HCT116 (cell line): Measurements from ENCODE around the gene GADD45A. TPM values are rescaled to one million over a fixed set of nuclear protein-coding genes. Genes with fewer than 3 reads are reported as not detected.

Source experiments
- ATAC-seq: fragments of 200-7000 bp; cut with Tn5 transposase; 2 replicates; pipeline ENCODE4 v1.9.1; 2020; ENCODE audit warnings: mild to moderate bottlenecking, moderate library complexity
- BruUV-seq: library from RNA; stranded (reverse); fragments of 400-500 nt; replicated peaks from 2 replicates; lab custom pipeline; 2021; lab: Mats Ljungman, UMichigan
- CTCF ChIA-PET: fragments of 300-600 bp; sonication (Branson Sonifier 250); formaldehyde crosslinking; loops from one replicate; lab custom pipeline; 2021; ENCODE audit warnings: antibody characterized with exemption; lab: Charles Lee
- POLR2A ChIA-PET: fragments of 300-600, 350-600 bp; sonication (Branson Sonifier 250); formaldehyde crosslinking; loops from one replicate; lab custom pipeline; 2021; ENCODE audit warnings: antibody characterized with exemption; lab: Charles Lee
- RAD21 ChIA-PET, 2 experiments: fragments of 300-600 bp; sonication (Branson Sonifier 250); formaldehyde crosslinking; loops; one replicate each; lab custom pipeline; 2023; ENCODE audit warnings: low total read pairs in 2 of 2; ENCODE audit not compliant: uncharacterized antibody in 2 of 2, unreplicated experiment in 2 of 2, low non-redundant PET in 1 of 2; lab: Charles Lee
- DNase-seq: peaks from one replicate; pipeline ENCODE4 v3.0.0-alpha.2; 2010; ENCODE audit warnings: low read depth, low spot score
- H2AFZ ChIP-seq: fragments of 200-600 bp; shearing (Covaris generic), sonication (generic); 2 replicates; pipeline ENCODE4 v1.6.1; 2017; ENCODE audit warnings: low read depth, mixed run types, mixed read lengths, antibody characterized with exemption, low read length; ENCODE audit not compliant: poor library complexity, severe bottlenecking
- H3K27ac ChIP-seq: 2 replicates; pipeline ENCODE4 v1.5.1; 2012; ENCODE audit warnings: low read depth, low read length
- H3K27me3 ChIP-seq: fragments of 200-600 bp; sonication (generic); 2 replicates; pipeline ENCODE4 v1.6.1; 2016; ENCODE audit warnings: mixed run types, low read length, mixed read lengths; ENCODE audit not compliant: insufficient read depth
- H3K36me3 ChIP-seq, 2 experiments: fragments of 200-500 bp in 1 of 2; fragments of 200-600 bp in 1 of 2; sonication (Bioruptor generic) in 1 of 2; sonication (generic) in 1 of 2; 2 replicates each; pipeline versions ENCODE4 v1.5.1 to v1.6.1; 2014 to 2016; ENCODE audit warnings: low read length in 2 of 2, inconsistent platforms in 1 of 2, mixed read lengths in 1 of 2, mixed run types in 1 of 2; ENCODE audit not compliant: insufficient read depth in 2 of 2, control insufficient read depth in 1 of 2
- H3K4me1 ChIP-seq, 2 experiments: fragments of 200-600 bp in 1 of 2; sonication (generic) in 1 of 2; 2 replicates each; pipeline versions ENCODE4 v1.5.1 to v1.6.1; 2012 to 2017; ENCODE audit warnings: low read length in 2 of 2, inconsistent platforms in 1 of 2, mild to moderate bottlenecking in 1 of 2, mixed read lengths in 1 of 2, mixed run types in 1 of 2, moderate library complexity in 1 of 2; ENCODE audit not compliant: insufficient read depth in 2 of 2, control insufficient read depth in 1 of 2
- H3K4me2 ChIP-seq: fragments of 200-600 bp; sonication (generic); 2 replicates; pipeline ENCODE4 v1.6.1; 2017; ENCODE audit warnings: mixed run types, low read length, mixed read lengths
- H3K4me3 ChIP-seq, 2 experiments: fragments of 200-600 bp in 1 of 2; sonication (generic) in 1 of 2; replicated peaks in 1 of 2; 2 replicates each; pipeline ENCODE4 v1.5.1; 2011 to 2016; ENCODE audit warnings: low read length in 2 of 2, control low read depth in 1 of 2, low read depth in 1 of 2, mild to moderate bottlenecking in 1 of 2, mixed read lengths in 1 of 2, mixed run types in 1 of 2
- H3K79me2 ChIP-seq: fragments of 200-600 bp; sonication (generic); 2 replicates; pipeline ENCODE4 v1.6.1; 2017; ENCODE audit warnings: mild to moderate bottlenecking, mixed run types, low read length, moderate library complexity, mixed read lengths; ENCODE audit not compliant: insufficient read depth
- H3K9ac ChIP-seq: fragments of 200-600 bp; sonication (generic); 2 replicates; pipeline ENCODE4 v1.6.1; 2016; ENCODE audit warnings: low read length, mixed read lengths
- H3K9me2 ChIP-seq: fragments of 200-600 bp; sonication (generic), shearing (Covaris generic); 2 replicates; pipeline ENCODE4 v1.6.1; 2017; ENCODE audit warnings: mixed run types, mild to moderate bottlenecking, moderate library complexity; ENCODE audit not compliant: insufficient read depth
- H3K9me3 ChIP-seq, 2 experiments: fragments of 200-500 bp in 1 of 2; fragments of 200-600 bp in 1 of 2; sonication (Bioruptor generic) in 1 of 2; sonication (generic) in 1 of 2; 2 replicates each; pipeline ENCODE4 v1.6.1; 2014 to 2017; ENCODE audit warnings: low read length in 2 of 2, mixed read lengths in 2 of 2, inconsistent platforms in 1 of 2, low read depth in 1 of 2, mild to moderate bottlenecking in 1 of 2, mixed run types in 1 of 2, moderate library complexity in 1 of 2; ENCODE audit not compliant: control insufficient read depth in 1 of 2, insufficient read depth in 1 of 2
- H4K20me1 ChIP-seq: fragments of 200-600 bp; sonication (generic), shearing (Covaris generic); 2 replicates; pipeline ENCODE4 v1.6.1; 2017; ENCODE audit warnings: mixed run types, mild to moderate bottlenecking, moderate library complexity; ENCODE audit not compliant: insufficient read depth
- CBX3 ChIP-seq: IDR thresholded peaks from 2 replicates; pipeline ENCODE4 v1.6.1; 2012; ENCODE audit warnings: low read depth
- CEBPB ChIP-seq: IDR thresholded peaks from 2 replicates; pipeline ENCODE4 v1.6.1; 2012; ENCODE audit warnings: low read depth
- EGR1 ChIP-seq: IDR thresholded peaks from 2 replicates; pipeline ENCODE4 v1.6.1; 2012; ENCODE audit warnings: low read depth
- ELF1 ChIP-seq: IDR thresholded peaks from 2 replicates; pipeline ENCODE4 v1.6.1; 2012; ENCODE audit warnings: low read depth, borderline replicate concordance
- EZH2 ChIP-seq: fragments of 200-600 bp; sonication (generic); IDR thresholded peaks from 2 replicates; pipeline ENCODE4 v1.6.1; 2017; ENCODE audit warnings: antibody characterized with exemption, mixed run types
- EZH2phosphoT487 ChIP-seq: fragments of 200-600 bp; IDR thresholded peaks from 2 replicates; pipeline ENCODE4 v1.6.1; 2018; ENCODE audit warnings: antibody characterized with exemption, borderline replicate concordance
- FOSL1 ChIP-seq: IDR thresholded peaks from 2 replicates; pipeline ENCODE4 v1.6.1; 2012; ENCODE audit warnings: low read depth
- JUND ChIP-seq: IDR thresholded peaks from 2 replicates; pipeline ENCODE4 v1.6.1; 2012
- POLR2A ChIP-seq: IDR thresholded peaks from 2 replicates; pipeline ENCODE4 v1.7.0; 2011; ENCODE audit warnings: borderline replicate concordance; ENCODE audit not compliant: insufficient read depth, insufficient read length; ENCODE audit errors: extremely low read depth
- POLR2AphosphoS5 ChIP-seq: IDR thresholded peaks from 2 replicates; pipeline ENCODE4 v1.6.1; 2011; ENCODE audit warnings: mild to moderate bottlenecking, low read depth, low read length, moderate library complexity
- RAD21 ChIP-seq: IDR thresholded peaks from 2 replicates; pipeline ENCODE4 v1.6.1; 2012; ENCODE audit warnings: low read depth, mild to moderate bottlenecking
- SIN3A ChIP-seq: IDR thresholded peaks from 2 replicates; pipeline ENCODE4 v1.6.1; 2012; ENCODE audit warnings: low read depth
- SP1 ChIP-seq: IDR thresholded peaks from 2 replicates; pipeline ENCODE4 v1.6.1; 2012; ENCODE audit warnings: low read depth
- SRF ChIP-seq: IDR thresholded peaks from 2 replicates; pipeline ENCODE4 v1.6.1; 2012; ENCODE audit warnings: low read depth
- TCF7L2 ChIP-seq: IDR thresholded peaks from 2 replicates; pipeline ENCODE4 v1.7.0; 2011; ENCODE audit warnings: borderline replicate concordance, inconsistent platforms; ENCODE audit not compliant: insufficient read depth, insufficient read length; ENCODE audit errors: extremely low read depth
- YY1 ChIP-seq: IDR thresholded peaks from 2 replicates; pipeline ENCODE4 v1.6.1; 2011; ENCODE audit warnings: low read length, low read depth, moderate library complexity, mild to moderate bottlenecking; ENCODE audit not compliant: insufficient replicate concordance; ENCODE audit errors: extremely low read depth
- ZFX ChIP-seq: fragments of 450-650 bp; IDR thresholded peaks from 2 replicates; pipeline ENCODE4 v1.6.1; 2017
- ZNF274 ChIP-seq: fragments of 200-500 bp; sonication (Bioruptor generic); IDR thresholded peaks from 2 replicates; pipeline ENCODE4 v1.6.1; 2014; ENCODE audit warnings: mild to moderate bottlenecking, low read depth, low read length, inconsistent platforms
- intact Hi-C: fragments of 100-400 bp; cut with micrococcal nuclease; formaldehyde crosslinking; loops from 2 replicates; pipeline ENCODE4 v1.10.0; 2022
- total RNA-seq: library from RNA; stranded (reverse); gene quantifications from one replicate; pipeline ENCODE4 v1.2.1, GENCODE V29; 2021; ENCODE audit not compliant: unreplicated experiment
- TF ChIP-seq, protein P1 (sequence below), 3 experiments: fragments of 200-600 bp in 1 of 3; sonication (generic) in 1 of 3; IDR thresholded peaks in 2 of 3; conservative IDR thresholded peaks in 1 of 3; 2 replicates each; pipeline ENCODE4 v1.5.1; 2012 to 2017; ENCODE audit warnings: low read depth in 2 of 3, low read length in 2 of 3, antibody characterized with exemption in 1 of 3, borderline replicate concordance in 1 of 3, control low read depth in 1 of 3, mild to moderate bottlenecking in 1 of 3, mixed read lengths in 1 of 3, mixed run types in 1 of 3, moderate library complexity in 1 of 3; ENCODE audit not compliant: insufficient read depth in 1 of 3
- TF ChIP-seq, protein P2 (sequence below): IDR thresholded peaks from 2 replicates; pipeline ENCODE4 v1.6.1; 2012
- TF ChIP-seq, protein P3 (sequence below): IDR thresholded peaks from 2 replicates; pipeline ENCODE4 v1.6.1; 2012
- TF ChIP-seq, protein P4 (sequence below): IDR thresholded peaks from 2 replicates; pipeline ENCODE4 v1.6.1; 2011; ENCODE audit warnings: mild to moderate bottlenecking, low read length, moderate library complexity; ENCODE audit not compliant: insufficient replicate concordance; ENCODE audit errors: extremely low read depth

GADD45A gene
- total RNA-seq, 1 experiment from 2014 or later: 105 TPM

DNA sequence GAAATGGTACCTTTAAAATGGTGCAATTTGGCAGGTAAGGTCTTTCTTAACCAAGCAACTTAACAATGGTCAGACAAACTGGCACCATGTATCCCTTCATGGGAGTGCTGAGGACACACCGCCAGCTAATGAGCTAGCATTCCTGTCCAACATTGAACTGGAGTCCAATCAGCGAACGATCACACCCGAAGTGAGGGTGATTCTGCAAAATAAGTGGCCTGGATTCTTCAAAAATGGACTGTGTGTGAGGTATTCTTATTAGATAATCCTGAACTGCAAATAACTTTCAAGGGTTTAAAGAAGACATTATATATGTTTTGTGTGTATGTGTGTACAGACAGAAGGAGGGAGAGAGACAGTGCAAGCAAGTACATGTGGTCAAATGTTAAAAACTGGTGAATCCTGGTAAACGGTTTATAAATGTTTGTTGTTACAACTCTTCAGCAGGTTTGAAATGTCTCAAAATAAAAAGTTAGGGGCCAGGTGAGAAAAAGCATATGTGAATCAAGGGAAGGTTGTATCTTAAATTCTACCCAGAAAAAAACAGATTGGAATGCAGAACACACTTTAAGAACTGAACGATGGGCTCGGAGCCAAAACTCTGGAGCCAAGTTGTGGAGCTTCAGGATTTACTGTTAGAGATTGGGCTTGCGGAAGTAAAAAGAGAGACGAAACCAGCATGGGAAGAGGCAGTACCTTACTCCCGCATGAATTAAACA, 20.9 kb downstream of the GADD45A start (continued):
- TF ChIP-seq SIN3A (no peak), ZFX (no peak), CBX3 (no peak)

DNA sequence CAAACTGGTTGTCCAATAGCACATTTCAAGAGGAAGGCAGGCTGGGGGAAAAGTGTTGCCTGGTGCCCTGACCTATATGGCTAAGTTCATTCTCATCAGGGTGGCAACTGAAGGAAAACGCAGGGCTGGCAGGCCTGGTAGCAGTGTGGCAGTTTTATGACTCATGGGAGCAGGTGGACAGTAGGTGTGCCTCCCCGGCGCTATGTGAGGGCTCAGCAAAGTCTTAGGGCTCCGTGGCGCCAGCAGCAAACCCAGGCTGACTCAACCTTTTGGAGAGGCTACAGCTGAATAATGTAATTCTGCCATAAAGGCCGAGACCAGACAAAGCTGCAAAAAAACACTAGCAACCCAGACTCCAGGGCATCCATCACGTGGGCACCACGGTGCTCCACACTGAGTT, 23.6 kb downstream of the GADD45A start:
- no TSS peak for BruUV-seq
- Histone ChIP-seq H3K4me2 (peak overlapping the region; percentile 25), H3K27ac (peak overlapping the region; percentile 17), H3K9ac (no peak overlapping the region), H3K4me3 (no peak overlapping the region), H3K4me1 (peaks cover 41 to 55% of the 10 kb centered on the region in 2 experiments), H3K36me3 (no peaks in the 10 kb centered on the region), H3K9me3 (no peaks in the 10 kb centered on the region), H4K20me1 (no peaks in the 10 kb centered on the region), H3K79me2 (no peaks in the 10 kb centered on the region), H3K27me3 (no peaks in the 10 kb centered on the region), H3K9me2 (no peaks in the 10 kb centered on the region), H2AFZ (no peak overlapping the region)
- intact Hi-C loops: no loop called here
- POLR2A ChIA-PET: no interaction called here
- CTCF ChIA-PET: interaction anchor here (1.2 kb wide), 1 partner anchor 8 kb away, joined by 3 read pairs; no protein-coding TSS in a partner anchor
- DNase-seq (no peak), ATAC-seq (peak; percentile 68)
- RAD21 ChIA-PET: no interaction called here
- TF ChIP-seq POLR2A: no peak
- TF ChIP-seq EZH2phosphoT487: no peak
- peak; percentile 86; the same call in 1 of the 2 replicates for TF ChIP-seq CBX3
- TF ChIP-seq EGR1: no peak
- TF ChIP-seq CEBPB: no peak
- no peak for TF ChIP-seq TCF7L2
- peak; percentile 85 for TF ChIP-seq JUND
- TF ChIP-seq ZFX: no peak
- TF ChIP-seq SP1: peak; percentile 78
- TF ChIP-seq, protein P1, sequence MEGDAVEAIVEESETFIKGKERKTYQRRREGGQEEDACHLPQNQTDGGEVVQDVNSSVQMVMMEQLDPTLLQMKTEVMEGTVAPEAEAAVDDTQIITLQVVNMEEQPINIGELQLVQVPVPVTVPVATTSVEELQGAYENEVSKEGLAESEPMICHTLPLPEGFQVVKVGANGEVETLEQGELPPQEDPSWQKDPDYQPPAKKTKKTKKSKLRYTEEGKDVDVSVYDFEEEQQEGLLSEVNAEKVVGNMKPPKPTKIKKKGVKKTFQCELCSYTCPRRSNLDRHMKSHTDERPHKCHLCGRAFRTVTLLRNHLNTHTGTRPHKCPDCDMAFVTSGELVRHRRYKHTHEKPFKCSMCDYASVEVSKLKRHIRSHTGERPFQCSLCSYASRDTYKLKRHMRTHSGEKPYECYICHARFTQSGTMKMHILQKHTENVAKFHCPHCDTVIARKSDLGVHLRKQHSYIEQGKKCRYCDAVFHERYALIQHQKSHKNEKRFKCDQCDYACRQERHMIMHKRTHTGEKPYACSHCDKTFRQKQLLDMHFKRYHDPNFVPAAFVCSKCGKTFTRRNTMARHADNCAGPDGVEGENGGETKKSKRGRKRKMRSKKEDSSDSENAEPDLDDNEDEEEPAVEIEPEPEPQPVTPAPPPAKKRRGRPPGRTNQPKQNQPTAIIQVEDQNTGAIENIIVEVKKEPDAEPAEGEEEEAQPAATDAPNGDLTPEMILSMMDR (IDR thresholded peaks at IDR 0.05 in 2 of 3, conservative IDR thresholded peaks at IDR 0.05 in 1 of 3; ENCODE audit: borderline replicate concordance in 1 of 3, insufficient read depth in 1 of 3, low read depth in 2 of 3, low read length in 2 of 3): no peak
- TF ChIP-seq, protein P2, sequence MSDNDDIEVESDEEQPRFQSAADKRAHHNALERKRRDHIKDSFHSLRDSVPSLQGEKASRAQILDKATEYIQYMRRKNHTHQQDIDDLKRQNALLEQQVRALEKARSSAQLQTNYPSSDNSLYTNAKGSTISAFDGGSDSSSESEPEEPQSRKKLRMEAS: peak; percentile 82
- TF ChIP-seq ELF1: no peak
- TF ChIP-seq ZNF274: no peak
- no peak; the same call in 1 of the 2 replicates for TF ChIP-seq SRF
- TF ChIP-seq YY1: peak; percentile 55
- no peak for TF ChIP-seq SIN3A
- TF ChIP-seq, protein P3, sequence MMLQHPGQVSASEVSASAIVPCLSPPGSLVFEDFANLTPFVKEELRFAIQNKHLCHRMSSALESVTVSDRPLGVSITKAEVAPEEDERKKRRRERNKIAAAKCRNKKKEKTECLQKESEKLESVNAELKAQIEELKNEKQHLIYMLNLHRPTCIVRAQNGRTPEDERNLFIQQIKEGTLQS: no peak
- TF ChIP-seq POLR2AphosphoS5: peak; percentile 48; the same call in 1 of the 2 replicates
- TF ChIP-seq FOSL1: peak; percentile 79
- TF ChIP-seq, protein P4, sequence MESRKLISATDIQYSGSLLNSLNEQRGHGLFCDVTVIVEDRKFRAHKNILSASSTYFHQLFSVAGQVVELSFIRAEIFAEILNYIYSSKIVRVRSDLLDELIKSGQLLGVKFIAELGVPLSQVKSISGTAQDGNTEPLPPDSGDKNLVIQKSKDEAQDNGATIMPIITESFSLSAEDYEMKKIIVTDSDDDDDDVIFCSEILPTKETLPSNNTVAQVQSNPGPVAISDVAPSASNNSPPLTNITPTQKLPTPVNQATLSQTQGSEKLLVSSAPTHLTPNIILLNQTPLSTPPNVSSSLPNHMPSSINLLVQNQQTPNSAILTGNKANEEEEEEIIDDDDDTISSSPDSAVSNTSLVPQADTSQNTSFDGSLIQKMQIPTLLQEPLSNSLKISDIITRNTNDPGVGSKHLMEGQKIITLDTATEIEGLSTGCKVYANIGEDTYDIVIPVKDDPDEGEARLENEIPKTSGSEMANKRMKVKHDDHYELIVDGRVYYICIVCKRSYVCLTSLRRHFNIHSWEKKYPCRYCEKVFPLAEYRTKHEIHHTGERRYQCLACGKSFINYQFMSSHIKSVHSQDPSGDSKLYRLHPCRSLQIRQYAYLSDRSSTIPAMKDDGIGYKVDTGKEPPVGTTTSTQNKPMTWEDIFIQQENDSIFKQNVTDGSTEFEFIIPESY: no peak
- no peak; the same call in 1 of the 2 replicates for TF ChIP-seq RAD21
- TF ChIP-seq EZH2: no peak
